ENCODE measurements around the gene HUNK. TPM values are rescaled to one million over a fixed set of nuclear protein-coding genes. Genes with fewer than 3 reads are reported as not detected.

Gene HUNK
- total RNA-seq, 2 experiments from 2014 or later = not detected

DNA sequence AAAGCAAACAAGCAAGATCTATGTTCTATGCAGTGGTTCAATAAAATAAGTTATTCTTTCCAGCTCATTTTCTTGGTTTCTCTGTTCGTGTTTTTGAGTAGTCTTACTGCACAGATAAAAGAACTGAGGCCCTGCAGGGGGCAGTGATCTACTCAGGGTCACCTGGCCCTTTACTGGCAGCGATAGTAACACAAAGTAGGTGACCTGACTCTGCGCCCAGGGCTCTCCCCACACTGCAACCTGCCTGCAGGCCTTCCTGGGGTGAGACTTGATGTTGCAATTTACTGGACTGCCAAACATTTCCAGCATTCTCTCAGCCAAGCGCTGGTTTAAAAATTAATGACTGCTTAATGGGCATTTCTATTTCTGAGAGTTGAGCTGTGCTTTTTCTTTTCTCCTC is 110.3 kb downstream of the HUNK start:
- H3K4me1 ChIP-seq (ENCODE audit: insufficient read depth, low read length) = no peaks in the 10 kb centered on the region
- TF ChIP-seq, protein P1, sequence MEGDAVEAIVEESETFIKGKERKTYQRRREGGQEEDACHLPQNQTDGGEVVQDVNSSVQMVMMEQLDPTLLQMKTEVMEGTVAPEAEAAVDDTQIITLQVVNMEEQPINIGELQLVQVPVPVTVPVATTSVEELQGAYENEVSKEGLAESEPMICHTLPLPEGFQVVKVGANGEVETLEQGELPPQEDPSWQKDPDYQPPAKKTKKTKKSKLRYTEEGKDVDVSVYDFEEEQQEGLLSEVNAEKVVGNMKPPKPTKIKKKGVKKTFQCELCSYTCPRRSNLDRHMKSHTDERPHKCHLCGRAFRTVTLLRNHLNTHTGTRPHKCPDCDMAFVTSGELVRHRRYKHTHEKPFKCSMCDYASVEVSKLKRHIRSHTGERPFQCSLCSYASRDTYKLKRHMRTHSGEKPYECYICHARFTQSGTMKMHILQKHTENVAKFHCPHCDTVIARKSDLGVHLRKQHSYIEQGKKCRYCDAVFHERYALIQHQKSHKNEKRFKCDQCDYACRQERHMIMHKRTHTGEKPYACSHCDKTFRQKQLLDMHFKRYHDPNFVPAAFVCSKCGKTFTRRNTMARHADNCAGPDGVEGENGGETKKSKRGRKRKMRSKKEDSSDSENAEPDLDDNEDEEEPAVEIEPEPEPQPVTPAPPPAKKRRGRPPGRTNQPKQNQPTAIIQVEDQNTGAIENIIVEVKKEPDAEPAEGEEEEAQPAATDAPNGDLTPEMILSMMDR (IDR thresholded peaks at IDR 0.05) = no peak
- Mint-ChIP-seq H3K9me3 (peaks cover 6% of the 10 kb centered on the region), H3K27ac (no peak overlapping the region), H3K36me3 (ENCODE audit: low read depth) (no peaks in the 10 kb centered on the region), H3K4me1 (ENCODE audit: low read depth) (no peaks in the 10 kb centered on the region), H3K4me3 (no peak overlapping the region), H3K27me3 (peaks cover 30% of the 10 kb centered on the region)
- ATAC-seq (ENCODE audit: poor library complexity) = no peak
- H3K9me3 ChIP-seq (ENCODE audit: control insufficient read depth in 1 of 2, insufficient read depth in 1 of 2, low read length in 2 of 2) = peaks cover 0 to 17% of the 10 kb centered on the region in 2 experiments
- ChIA-PET POLR2A (no interaction called here), CTCF (no interaction called here)
- no peaks in the 10 kb centered on the region for H3K36me3 ChIP-seq (ENCODE audit: insufficient read depth, low read length)
- no peak for DNase-seq
- no peaks in the 10 kb centered on the region for H3K27me3 ChIP-seq (ENCODE audit: control insufficient read depth in 1 of 2, insufficient read depth in 2 of 2, low read length in 2 of 2)
- H3K4me3 ChIP-seq (ENCODE audit: low read length) = no peak overlapping the region
- intact Hi-C loops (cut with DNase I, micrococcal nuclease) = no loop called here
- no peak overlapping the region for H3K27ac ChIP-seq (ENCODE audit: low read depth in 1 of 2, low read length in 2 of 2)

DNA sequence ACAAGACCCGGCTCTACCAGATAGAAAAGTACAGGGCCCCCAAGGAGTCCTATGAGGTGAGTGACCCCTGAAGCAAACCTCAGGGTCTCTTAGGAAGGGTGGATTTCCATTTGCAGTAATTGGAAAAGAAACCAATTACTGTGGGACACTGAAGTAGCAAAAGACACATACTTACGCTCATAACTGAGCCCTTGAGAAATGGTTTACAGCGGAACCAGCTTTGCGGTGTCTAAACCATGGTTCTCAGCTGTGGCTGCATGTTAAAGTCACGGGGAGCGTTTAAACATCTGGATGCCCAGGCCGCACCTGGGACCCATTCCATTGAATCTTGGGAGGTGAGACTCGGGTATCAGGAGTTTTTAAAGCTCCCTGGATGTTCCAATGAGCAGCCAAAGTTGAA is 110.7 kb downstream of the HUNK start:
- ChIA-PET CTCF (no interaction called here), POLR2A (no interaction called here)
- Histone ChIP-seq H3K27ac (ENCODE audit: low read depth in 1 of 2, low read length in 2 of 2) (no peak overlapping the region), H3K4me3 (ENCODE audit: low read length) (no peak overlapping the region), H3K27me3 (ENCODE audit: control insufficient read depth in 1 of 2, insufficient read depth in 2 of 2, low read length in 2 of 2) (no peaks in the 10 kb centered on the region), H3K36me3 (ENCODE audit: insufficient read depth, low read length) (no peaks in the 10 kb centered on the region), H3K4me1 (ENCODE audit: insufficient read depth, low read length) (no peaks in the 10 kb centered on the region), H3K9me3 (ENCODE audit: control insufficient read depth in 1 of 2, insufficient read depth in 1 of 2, low read length in 2 of 2) (peaks cover 0 to 17% of the 10 kb centered on the region in 2 experiments)
- Mint-ChIP-seq H3K4me3 (no peak overlapping the region), H3K27ac (no peak overlapping the region), H3K36me3 (ENCODE audit: low read depth) (no peaks in the 10 kb centered on the region), H3K4me1 (ENCODE audit: low read depth) (no peaks in the 10 kb centered on the region), H3K9me3 (peaks cover 6% of the 10 kb centered on the region), H3K27me3 (peaks cover 30% of the 10 kb centered on the region)
- DNase-seq = no peak
- intact Hi-C loops (cut with DNase I, micrococcal nuclease) = no loop called here
- TF ChIP-seq, protein P1 (IDR thresholded peaks at IDR 0.05) = no peak
- no peak for ATAC-seq (ENCODE audit: poor library complexity)

DNA sequence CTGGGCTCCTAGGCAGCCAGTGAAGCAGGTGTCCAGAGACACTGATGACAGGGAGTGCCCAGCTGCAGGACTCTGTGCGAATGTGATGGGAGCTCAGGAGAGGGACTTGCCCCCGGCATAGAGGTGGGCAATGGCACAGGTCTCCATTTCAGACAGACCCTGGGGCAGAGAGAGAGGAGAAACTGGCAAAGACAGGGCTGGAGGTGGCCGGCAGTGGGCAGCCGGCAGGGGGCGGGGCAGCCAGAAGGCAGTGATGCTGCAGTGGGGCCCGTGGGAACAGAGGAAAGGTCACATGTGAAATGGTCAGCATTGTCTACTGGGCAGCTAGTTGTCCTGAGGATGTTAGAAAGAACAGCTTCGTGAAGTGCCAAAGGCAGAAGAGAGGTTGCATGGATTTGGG is 112.6 kb downstream of the HUNK start:
- CTCF ChIA-PET = no interaction called here
- H3K27ac Mint-ChIP-seq = no peak overlapping the region
- H3K36me3 Mint-ChIP-seq (ENCODE audit: low read depth) = no peaks in the 10 kb centered on the region
- TF ChIP-seq, protein P1 (IDR thresholded peaks at IDR 0.05) = no peak
- POLR2A ChIA-PET = no interaction called here
- Histone ChIP-seq H3K36me3 (ENCODE audit: insufficient read depth, low read length) (no peaks in the 10 kb centered on the region), H3K9me3 (ENCODE audit: control insufficient read depth in 1 of 2, insufficient read depth in 1 of 2, low read length in 2 of 2) (peaks cover 0 to 17% of the 10 kb centered on the region in 2 experiments), H3K27ac (ENCODE audit: low read depth in 1 of 2, low read length in 2 of 2) (no peak overlapping the region), H3K4me3 (ENCODE audit: low read length) (no peak overlapping the region), H3K27me3 (ENCODE audit: control insufficient read depth in 1 of 2, insufficient read depth in 2 of 2, low read length in 2 of 2) (peaks cover 0 to 3% of the 10 kb centered on the region in 2 experiments), H3K4me1 (ENCODE audit: insufficient read depth, low read length) (no peaks in the 10 kb centered on the region)
- peaks cover 6% of the 10 kb centered on the region for H3K9me3 Mint-ChIP-seq
- H3K4me1 Mint-ChIP-seq (ENCODE audit: low read depth) = no peaks in the 10 kb centered on the region
- ATAC-seq (ENCODE audit: poor library complexity) = no peak
- no peak overlapping the region for H3K4me3 Mint-ChIP-seq
- no peak for DNase-seq
- intact Hi-C loops (cut with DNase I, micrococcal nuclease) = no loop called here
- peaks cover 37% of the 10 kb centered on the region for H3K27me3 Mint-ChIP-seq

Measured in CD4-positive, alpha-beta T cell (primary cell).